ENCODE measurements around the gene PIWIL4. TPM values are rescaled to one million over a fixed set of nuclear protein-coding genes. Genes with fewer than 3 reads are reported as not detected.

PIWIL4 gene
- polyA plus RNA-seq, 1 of the 3 experiments (the other 2 are of a cell fraction), result 1.7 TPM

- Histone ChIP-seq H2AFZ (ENCODE audit: low read depth) (no peak overlapping the region), H3K27ac (ENCODE audit: low read depth in 2 of 2, low read length in 1 of 2) (peak overlapping the region in 1 of 2 experiments; percentile 58; a peak in 1 of 4 replicates), H3K4me2 (no peak overlapping the region), H4K20me1 (ENCODE audit: insufficient read depth) (no peaks in the 10 kb centered on the region), H3F3A (replicated peaks; ENCODE audit: insufficient read depth) (no peaks in the 10 kb centered on the region), H3K36me3 (replicated peaks in 1 of 2; ENCODE audit: control insufficient read depth in 1 of 2, insufficient read depth in 2 of 2, low read length in 1 of 2) (no peaks in the 10 kb centered on the region), H3K9me3 (no peaks in the 10 kb centered on the region), H3K4me3 (ENCODE audit: low read depth in 2 of 2, low read length in 1 of 2) (no peak overlapping the region), H3K9ac (no peak overlapping the region), H3K4me1 (ENCODE audit: control insufficient read depth in 1 of 2, insufficient read depth in 2 of 2, low read depth in 1 of 2, low read length in 1 of 2) (peaks cover 0 to 7% of the 10 kb centered on the region in 2 experiments; a peak in 2 of 4 replicates), H3K27me3 (ENCODE audit: insufficient read depth) (no peaks in the 10 kb centered on the region), H3K9me2 (no peaks in the 10 kb centered on the region), H3K79me2 (ENCODE audit: insufficient read depth) (no peaks in the 10 kb centered on the region)
- ChIA-PET CTCF (no interaction called here), POLR2A (no interaction called here)
- no peak for DNase-seq
- 82% methylated on average over 4 of the region's 4 CpGs for WGBS (ENCODE audit: low lambda C conversion rate)
- TF ChIP-seq FOXJ3 (CRISPR knock-in tag; IDR thresholded peaks at IDR 0.05), result no peak
- no peak for TF ChIP-seq SMC3 (IDR thresholded peaks at IDR 0.05; ENCODE audit: low read depth, low read length)
- TF ChIP-seq TAF1 (IDR thresholded peaks at IDR 0.05; ENCODE audit: borderline replicate concordance, low read depth, low read length), result no peak
- TF ChIP-seq NRF1 (IDR thresholded peaks at IDR 0.05; ENCODE audit: low read depth, low read length), result no peak
- no peak for TF ChIP-seq TCF12 (IDR thresholded peaks at IDR 0.05)
- no peak for TF ChIP-seq RXRA (IDR thresholded peaks at IDR 0.05; ENCODE audit: borderline replicate concordance, low read depth)
- no peak for TF ChIP-seq YY1 (IDR thresholded peaks at IDR 0.05; ENCODE audit: low read depth)
Observed at GRCh38 chr11:94649964-94650623, 82.9 kb downstream of the PIWIL4 start.

- CTCF ChIA-PET, result no interaction called here
- WGBS (ENCODE audit: low lambda C conversion rate), result 81% methylated on average over 7 of the region's 7 CpGs
- Histone ChIP-seq H2AFZ (ENCODE audit: low read depth) (no peak overlapping the region), H3K4me3 (ENCODE audit: low read depth in 2 of 2, low read length in 1 of 2) (no peak overlapping the region), H3K9me3 (no peaks in the 10 kb centered on the region), H3K9ac (no peak overlapping the region), H3K9me2 (no peaks in the 10 kb centered on the region), H3K4me1 (ENCODE audit: control insufficient read depth in 1 of 2, insufficient read depth in 2 of 2, low read depth in 1 of 2, low read length in 1 of 2) (peaks cover 0 to 7% of the 10 kb centered on the region in 2 experiments; a peak in 2 of 4 replicates), H3K79me2 (ENCODE audit: insufficient read depth) (no peaks in the 10 kb centered on the region), H3F3A (replicated peaks; ENCODE audit: insufficient read depth) (no peaks in the 10 kb centered on the region), H3K27me3 (ENCODE audit: insufficient read depth) (no peaks in the 10 kb centered on the region), H3K4me2 (no peak overlapping the region), H4K20me1 (ENCODE audit: insufficient read depth) (no peaks in the 10 kb centered on the region), H3K27ac (ENCODE audit: low read depth in 2 of 2, low read length in 1 of 2) (no peak overlapping the region), H3K36me3 (replicated peaks in 1 of 2; ENCODE audit: control insufficient read depth in 1 of 2, insufficient read depth in 2 of 2, low read length in 1 of 2) (no peaks in the 10 kb centered on the region)
- TF ChIP-seq MEF2A (IDR thresholded peaks at IDR 0.05; ENCODE audit: borderline replicate concordance, low read depth) (no peak), IRF3 (IDR thresholded peaks at IDR 0.05; ENCODE audit: low read depth, low read length) (no peak), FOXJ3 (CRISPR knock-in tag; IDR thresholded peaks at IDR 0.05) (no peak), EP300 (IDR thresholded peaks at IDR 0.05; ENCODE audit: borderline replicate concordance in 1 of 2, low read depth in 1 of 2, low read length in 1 of 2) (no peak), JUND (IDR thresholded peaks at IDR 0.05) (no peak), ELF1 (IDR thresholded peaks at IDR 0.05) (no peak), EZH2phosphoT487 (IDR thresholded peaks at IDR 0.05; ENCODE audit: borderline replicate concordance, low read depth) (no peak), NFIC (IDR thresholded peaks at IDR 0.05; ENCODE audit: borderline replicate concordance) (no peak), TAF1 (IDR thresholded peaks at IDR 0.05; ENCODE audit: borderline replicate concordance, low read depth, low read length) (no peak), RCOR1 (IDR thresholded peaks at IDR 0.05; ENCODE audit: low read length) (no peak), FOXM1 (IDR thresholded peaks at IDR 0.05; ENCODE audit: low read depth) (no peak), USF2 (IDR thresholded peaks at IDR 0.05; ENCODE audit: borderline replicate concordance, low read depth, low read length) (no peak), TEAD4 (IDR thresholded peaks at IDR 0.05; ENCODE audit: borderline replicate concordance, insufficient read depth) (no peak), RFX5 (IDR thresholded peaks at IDR 0.05; ENCODE audit: low read length) (no peak)
- no peak for DNase-seq
- POLR2A ChIA-PET, result no interaction called here
Observed at GRCh38 chr11:94650756-94651155, 83.6 kb downstream of the PIWIL4 start.

Measured in SK-N-SH (cell line).